Activated CD4-positive, alpha-beta T cell treated with anti-CD3 and anti-CD28 coated beads, Interleukin-2, amount 50 U/mL, for 24 hours (primary cell): Measurements from ENCODE around the gene EIF2B5.
"Not testable (repeated sequence)": the region's sequence is repeated elsewhere in the genome, so short reads cannot be mapped to it uniquely, and the experiment has no call there.

ENCODE experiments used
- DNase-seq, 2 donors: peaks; one replicate each; pipeline ENCODE4 v3.0.0-alpha.2; 2020; ENCODE audit warnings: low read depth in 1 of 2, low spot score in 1 of 2

EIF2B5 gene

GRCh38 chr3:184135149-184135910, at the start of gene EIF2B5:
Gene EIF2B5, plus strand, starts transcription at chr3:184135358. Its CDS starts 28 bp downstream, at chr3:184135386.
- peak; percentile 61 to 85 for DNase-seq

- DNase-seq = no peak
These were observed 49.7 kb upstream of the EIF2B5 start for GRCh38 chr3:184085389-184085852.

DNA sequence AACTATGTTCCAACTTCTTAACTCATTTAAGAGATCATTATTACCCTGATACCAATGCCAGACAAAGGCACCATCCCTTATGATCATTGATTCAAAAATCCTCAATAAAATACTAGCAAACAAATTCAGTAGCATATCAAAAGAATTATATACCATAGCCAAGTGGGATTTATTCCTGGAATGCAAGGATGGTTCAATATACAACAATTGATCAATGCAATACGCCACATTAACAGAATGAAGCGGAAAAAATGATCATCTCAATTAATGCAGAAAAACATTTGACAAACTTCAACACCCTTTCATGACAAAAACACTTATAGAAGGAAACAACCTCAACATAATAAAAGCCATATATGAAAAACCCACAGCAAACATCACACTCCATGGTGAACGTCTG, 43.0 kb upstream of the EIF2B5 start:
- no peak for DNase-seq

DNA sequence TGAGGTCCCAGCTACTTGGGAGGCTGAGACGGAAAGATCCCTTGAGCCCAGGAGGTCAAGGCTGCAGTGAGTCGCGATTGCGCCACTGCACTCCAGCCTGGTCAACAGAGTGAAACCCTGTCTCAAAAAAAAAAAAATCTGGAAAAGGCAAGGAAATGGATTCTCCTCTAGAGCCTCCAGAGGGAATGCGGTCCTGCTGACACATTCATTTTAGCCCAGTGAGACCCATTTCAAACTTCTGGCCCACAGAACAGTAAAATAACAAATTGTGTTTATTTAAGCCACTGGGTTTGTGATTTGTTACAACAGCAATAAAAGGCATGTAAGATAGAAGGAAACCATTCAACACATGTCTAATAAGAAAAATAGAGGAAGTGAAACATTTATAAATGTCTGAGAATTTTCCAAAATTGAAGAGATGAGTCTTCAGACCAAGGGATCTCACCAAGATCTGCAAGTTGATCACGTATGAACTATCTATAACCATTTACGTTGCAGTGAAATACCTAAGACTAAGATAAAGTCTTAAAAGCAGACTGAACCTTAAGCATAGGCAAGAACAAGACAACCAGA, 38.3 kb upstream of the EIF2B5 start, which contains the start of gene HTR3E:
Gene HTR3E (plus strand): TSS at position 254 of the 573 bp plus-strand sequence. CDS start 466 bp downstream, outside the sequence.
- no peak for DNase-seq

DNA sequence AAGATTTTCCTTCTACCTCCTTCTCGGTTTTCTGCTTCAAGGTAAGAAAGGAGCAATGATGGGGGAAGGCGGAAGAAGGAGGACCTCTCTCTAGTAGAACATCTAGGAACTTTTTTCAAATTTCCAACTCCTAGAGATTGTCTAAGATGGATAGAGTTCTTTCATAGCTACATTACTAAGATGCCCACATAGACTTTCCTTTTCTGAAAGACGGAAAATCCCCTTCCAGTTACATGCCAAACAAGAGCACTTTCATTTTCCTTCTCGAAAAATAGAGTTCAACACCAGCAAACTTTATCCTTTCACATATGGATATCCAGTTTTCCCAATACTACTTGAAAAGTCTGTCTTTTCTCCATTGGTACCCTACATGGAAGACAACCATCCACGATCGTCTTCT, 37.6 kb upstream of the EIF2B5 start:
- no peak for DNase-seq

- no peak for DNase-seq
These were observed 35.1 kb upstream of the EIF2B5 start for GRCh38 chr3:184099806-184100686.

GRCh38 chr3:184110316-184110725, 24.8 kb upstream of the EIF2B5 start:
- DNase-seq = no peak

DNA sequence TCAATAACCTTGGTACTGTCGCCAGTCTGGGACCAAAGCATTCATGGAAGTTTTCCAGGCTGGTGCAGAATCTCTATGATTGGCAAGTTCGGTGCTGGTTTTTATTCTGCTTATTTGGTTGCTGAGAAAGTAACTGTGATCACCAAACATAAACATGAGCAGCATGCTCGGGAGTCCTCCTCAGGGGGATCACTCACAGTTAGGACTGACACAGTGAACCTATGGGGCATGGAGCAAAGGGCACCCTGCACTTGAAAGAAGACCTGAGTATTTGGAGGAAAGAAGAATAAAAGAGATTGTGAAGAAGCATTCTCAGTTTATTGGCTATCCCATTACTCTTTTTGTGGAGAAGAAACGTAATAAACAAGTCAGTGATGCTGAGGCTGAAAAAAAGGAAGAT, 19.1 kb upstream of the EIF2B5 start:
- no peak for DNase-seq

GRCh38 chr3:184117636-184118035, 17.5 kb upstream of the EIF2B5 start:
- DNase-seq = no peak

DNA sequence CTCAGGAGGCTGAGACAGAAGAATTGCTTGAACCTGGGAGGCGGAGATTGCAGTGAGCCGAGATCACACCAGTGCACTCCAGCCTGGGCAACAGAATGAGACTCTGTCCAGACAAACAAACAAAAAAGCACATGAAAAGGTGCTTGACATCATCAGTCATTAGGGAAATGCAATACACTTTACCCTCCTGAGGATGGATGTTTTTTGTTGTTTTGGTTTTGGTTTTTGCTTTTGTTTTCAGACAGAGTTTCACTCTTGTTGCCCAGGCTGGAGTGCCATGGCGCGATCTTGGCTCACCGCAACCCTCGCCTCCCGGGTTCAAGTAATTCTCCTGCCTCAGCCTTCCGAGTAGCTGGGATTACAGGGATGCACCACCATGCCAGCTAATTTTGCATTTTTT, 14.1 kb upstream of the EIF2B5 start:
- DNase-seq = not testable (repeated sequence)

- DNase-seq = no peak
These were observed 9.2 kb upstream of the EIF2B5 start for GRCh38 chr3:184126006-184126405.

DNA sequence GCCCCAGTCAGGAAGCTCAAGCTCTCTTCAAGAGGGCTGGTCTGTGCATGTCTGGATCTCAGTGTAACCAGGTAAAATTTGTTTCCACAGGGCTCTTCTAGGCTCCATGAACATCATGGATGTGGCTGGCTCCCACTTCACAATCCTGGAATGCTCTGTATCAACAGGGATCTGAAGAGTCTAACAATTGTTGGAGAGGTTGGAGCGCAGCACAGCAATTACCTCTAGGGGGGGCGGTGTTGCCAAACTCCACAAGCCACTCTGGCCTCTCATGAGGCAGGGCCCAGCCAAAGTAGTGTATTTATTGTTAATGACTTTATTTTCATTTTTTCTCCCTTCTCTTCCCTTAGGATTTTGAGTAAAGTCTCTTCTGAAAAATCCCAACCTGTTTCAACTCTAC, 6.1 kb upstream of the EIF2B5 start:
- DNase-seq = no peak

DNA sequence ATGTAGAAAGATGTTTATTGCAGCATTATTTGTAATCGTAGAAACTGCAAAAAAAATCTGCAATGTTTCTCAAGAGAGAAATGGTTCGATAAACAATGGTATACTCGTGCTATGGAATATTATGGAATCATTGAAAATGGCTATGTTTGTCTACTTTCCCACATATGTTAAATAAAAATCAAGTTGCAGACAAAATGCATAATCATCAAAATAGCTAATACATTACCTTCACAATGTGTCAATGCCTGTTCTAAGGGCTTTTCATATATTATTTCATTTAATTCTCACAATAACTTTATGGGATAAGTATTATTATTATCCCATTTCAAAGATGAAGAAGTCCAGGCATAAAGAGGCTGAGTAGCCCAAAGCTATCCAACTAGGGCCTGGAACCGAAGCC, 2.2 kb upstream of the EIF2B5 start:
- DNase-seq = no peak

GRCh38 chr3:184133840-184134745, 1.1 kb upstream of the EIF2B5 start:
- DNase-seq = peak; percentile 24 to 58

DNA sequence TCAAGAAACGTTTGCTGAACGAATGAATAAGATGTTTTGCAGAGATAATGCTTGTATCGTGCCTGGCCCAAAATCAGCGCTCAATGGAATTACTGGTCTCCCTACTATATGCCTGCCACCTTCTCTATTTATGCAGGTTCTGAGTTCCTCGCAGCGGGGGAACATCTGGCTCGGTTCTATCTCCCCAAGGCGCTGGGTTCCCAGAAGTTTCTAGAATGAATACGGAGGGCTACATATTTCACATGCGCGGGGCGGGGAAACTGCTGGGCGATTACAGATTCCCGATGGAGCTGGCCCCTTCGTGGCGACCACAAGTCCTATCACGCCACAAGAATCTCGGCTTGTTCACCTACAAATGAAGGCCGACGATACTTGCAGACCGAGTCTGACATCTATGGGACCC, 411 bp upstream of the EIF2B5 start:
- DNase-seq = no peak

- no peak for DNase-seq
These were observed 728 bp downstream of the EIF2B5 start for GRCh38 chr3:184135911-184136260.

- DNase-seq = no peak
These were observed 5.3 kb downstream of the EIF2B5 start for GRCh38 chr3:184140436-184140835.

DNA sequence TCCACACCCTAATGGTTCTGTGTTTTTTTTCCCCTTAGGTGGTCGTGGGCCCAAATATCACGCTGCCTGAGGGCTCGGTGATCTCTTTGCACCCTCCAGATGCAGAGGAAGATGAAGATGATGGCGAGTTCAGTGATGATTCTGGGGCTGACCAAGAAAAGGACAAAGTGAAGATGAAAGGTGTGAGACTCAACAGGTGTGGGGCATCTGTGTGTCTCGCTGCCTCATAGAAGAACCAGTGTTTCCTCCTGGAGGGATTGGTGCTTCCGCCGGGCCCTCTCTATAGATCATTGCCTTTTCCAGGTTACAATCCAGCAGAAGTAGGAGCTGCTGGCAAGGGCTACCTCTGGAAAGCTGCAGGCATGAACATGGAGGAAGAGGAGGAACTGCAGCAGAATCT, 7.0 kb downstream of the EIF2B5 start:
- DNase-seq = no peak

DNA sequence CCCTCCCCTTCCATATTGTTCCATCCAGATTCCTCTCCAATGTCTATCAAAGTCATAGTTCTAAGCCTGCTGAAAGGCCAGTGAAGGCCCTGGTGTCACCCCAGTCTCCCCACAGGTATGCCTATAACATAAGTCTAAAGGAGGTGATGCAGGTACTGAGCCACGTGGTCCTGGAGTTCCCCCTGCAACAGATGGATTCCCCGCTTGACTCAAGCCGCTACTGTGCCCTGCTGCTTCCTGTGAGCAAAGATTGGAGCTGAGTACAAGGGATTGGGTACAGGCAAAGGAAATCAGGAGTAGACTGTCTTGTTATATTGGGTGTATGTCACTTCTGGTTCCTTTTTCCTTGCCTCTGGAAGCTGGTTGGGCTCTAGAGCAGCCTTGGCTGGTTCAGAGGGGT, 8.2 kb downstream of the EIF2B5 start:
- DNase-seq = no peak

DNA sequence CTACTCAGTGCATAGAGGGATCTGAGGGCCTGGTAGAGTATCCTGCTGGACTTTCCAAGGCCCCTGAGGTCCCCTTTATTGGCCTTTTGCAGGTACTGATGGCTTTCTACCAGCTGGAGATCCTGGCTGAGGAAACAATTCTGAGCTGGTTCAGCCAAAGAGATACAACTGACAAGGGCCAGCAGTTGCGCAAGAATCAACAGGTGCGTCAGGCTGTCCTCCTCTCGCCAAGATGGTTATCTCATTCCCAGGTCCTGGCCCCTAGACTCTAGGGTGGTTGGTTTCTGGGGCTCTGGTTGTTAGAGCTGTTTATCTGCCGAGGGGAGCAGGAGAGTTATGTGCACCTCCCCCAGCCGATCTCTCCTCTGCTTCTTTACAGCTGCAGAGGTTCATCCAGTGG, 9.3 kb downstream of the EIF2B5 start:
- DNase-seq = no peak

GRCh38 chr3:184145111-184145524, 10.0 kb downstream of the EIF2B5 start:
- no peak for DNase-seq
